ENCODE data around the gene RTN4RL1.

DNA sequence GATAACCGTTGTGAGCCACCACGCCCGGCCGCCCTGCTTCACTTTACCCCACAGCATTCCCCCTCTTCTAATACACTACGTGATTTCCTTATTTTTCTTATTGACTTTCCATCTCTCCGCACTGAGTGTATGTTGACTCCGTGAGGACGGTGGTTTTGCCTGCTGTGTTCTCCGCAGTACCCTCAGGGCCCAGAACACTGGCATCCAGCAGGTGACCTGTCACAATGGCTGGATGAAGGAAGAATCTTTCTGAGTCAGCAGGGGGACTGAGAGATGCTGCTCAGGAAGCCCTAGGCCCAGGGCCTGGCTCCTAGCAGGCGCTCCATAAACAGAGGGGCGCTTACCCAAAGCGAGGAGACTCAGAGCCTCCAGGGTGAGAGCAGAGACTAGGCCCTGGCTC is 79.5 kb downstream of the RTN4RL1 start:
- TF ChIP-seq CTCF (conservative IDR thresholded peaks at IDR 0.05; ENCODE audit: low read depth, low read length): no peak
- no peak for TF ChIP-seq USF2 (IDR thresholded peaks at IDR 0.05; ENCODE audit: low read depth, low read length)
- TF ChIP-seq CHD1 (IDR thresholded peaks at IDR 0.05; ENCODE audit: low read depth, low read length): no peak
- no peak for TF ChIP-seq RAD21 (IDR thresholded peaks at IDR 0.05; ENCODE audit: low read length)
- no peak for TF ChIP-seq BHLHE40 (IDR thresholded peaks at IDR 0.05; ENCODE audit: low read depth, low read length)
- no peak for TF ChIP-seq CEBPB (IDR thresholded peaks at IDR 0.05; ENCODE audit: low read depth, low read length)
- TF ChIP-seq ELK1 (IDR thresholded peaks at IDR 0.05; ENCODE audit: borderline replicate concordance, low read depth, low read length): no peak
- no peak for TF ChIP-seq RCOR1 (IDR thresholded peaks at IDR 0.05; ENCODE audit: insufficient replicate concordance, low read length)
- no peak for TF ChIP-seq MAFK (IDR thresholded peaks at IDR 0.05; ENCODE audit: low read depth, low read length)
- no peak for TF ChIP-seq POLR2A (IDR thresholded peaks at IDR 0.05; ENCODE audit: low read depth, low read length)
- TF ChIP-seq RFX5 (IDR thresholded peaks at IDR 0.05; ENCODE audit: low read depth, low read length): no peak
- TF ChIP-seq MAZ (IDR thresholded peaks at IDR 0.05; ENCODE audit: borderline replicate concordance, low read depth, low read length): no peak
